Femur (tissue), 1 donor: Measurements from ENCODE around the gene ATF6B.
A peak's percentile ranks its signal among the peaks of the same experiment; 100 is the strongest.
"Not testable (repeated sequence)": the region's sequence is repeated elsewhere in the genome, so short reads cannot be mapped to it uniquely, and the experiment has no call there.

Experiments used
- DNase-seq: peaks from one replicate; pipeline ENCODE4 v3.0.0-alpha.2; 2017

Gene ATF6B

DNA sequence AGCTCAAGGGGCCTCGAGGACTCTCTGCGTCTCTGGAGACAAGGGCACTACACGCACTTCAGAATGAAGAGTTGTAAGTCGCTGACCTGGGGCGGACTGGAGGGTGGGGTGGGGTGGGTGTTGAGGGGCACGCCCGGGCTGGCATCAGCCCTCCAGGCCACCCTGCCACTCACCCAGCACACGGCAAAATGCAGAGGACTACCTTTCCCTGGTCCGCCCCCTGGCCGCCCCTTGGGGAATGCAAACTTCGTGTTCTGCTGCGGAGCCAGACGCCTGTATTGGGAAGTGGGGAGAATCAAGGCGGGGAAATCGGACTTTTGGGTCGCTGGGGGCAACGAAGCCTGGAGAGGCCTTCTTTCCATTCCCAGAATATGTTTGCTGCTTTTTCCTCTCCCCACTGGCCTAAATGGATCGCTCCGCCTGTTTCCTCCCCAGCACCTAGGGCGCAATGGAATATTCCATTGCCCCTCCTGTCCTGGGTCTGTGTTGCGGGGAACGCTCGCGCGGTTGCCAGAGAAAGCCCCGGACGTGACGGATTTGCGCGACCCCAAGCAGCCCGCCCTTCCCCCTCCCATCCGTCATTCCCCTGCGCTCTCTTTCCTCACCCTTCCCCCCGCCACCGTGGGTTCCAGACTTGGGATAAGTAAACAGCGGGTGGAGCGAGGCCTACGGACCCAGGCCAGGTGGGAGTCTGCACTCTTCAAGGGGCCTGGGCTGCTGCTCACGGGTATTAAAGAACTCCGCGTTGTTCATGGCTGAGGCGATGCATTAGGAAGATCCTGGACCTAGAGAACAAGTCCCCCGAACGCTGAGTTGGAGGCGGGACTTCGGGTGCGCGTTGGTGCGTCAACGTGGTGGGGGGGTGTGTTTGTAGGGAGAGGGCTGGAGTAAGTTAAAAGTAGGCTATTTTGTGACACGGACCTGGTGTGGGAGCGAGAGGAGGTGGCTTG, 25.8 kb upstream of the ATF6B start, which contains the start of gene PPT2:
TSS of gene PPT2 (plus strand) at position 578 of the 950 bp plus-strand sequence. CDS start 454 bp downstream, outside the sequence.
- DNase-seq, result peak; percentile 96

DNA sequence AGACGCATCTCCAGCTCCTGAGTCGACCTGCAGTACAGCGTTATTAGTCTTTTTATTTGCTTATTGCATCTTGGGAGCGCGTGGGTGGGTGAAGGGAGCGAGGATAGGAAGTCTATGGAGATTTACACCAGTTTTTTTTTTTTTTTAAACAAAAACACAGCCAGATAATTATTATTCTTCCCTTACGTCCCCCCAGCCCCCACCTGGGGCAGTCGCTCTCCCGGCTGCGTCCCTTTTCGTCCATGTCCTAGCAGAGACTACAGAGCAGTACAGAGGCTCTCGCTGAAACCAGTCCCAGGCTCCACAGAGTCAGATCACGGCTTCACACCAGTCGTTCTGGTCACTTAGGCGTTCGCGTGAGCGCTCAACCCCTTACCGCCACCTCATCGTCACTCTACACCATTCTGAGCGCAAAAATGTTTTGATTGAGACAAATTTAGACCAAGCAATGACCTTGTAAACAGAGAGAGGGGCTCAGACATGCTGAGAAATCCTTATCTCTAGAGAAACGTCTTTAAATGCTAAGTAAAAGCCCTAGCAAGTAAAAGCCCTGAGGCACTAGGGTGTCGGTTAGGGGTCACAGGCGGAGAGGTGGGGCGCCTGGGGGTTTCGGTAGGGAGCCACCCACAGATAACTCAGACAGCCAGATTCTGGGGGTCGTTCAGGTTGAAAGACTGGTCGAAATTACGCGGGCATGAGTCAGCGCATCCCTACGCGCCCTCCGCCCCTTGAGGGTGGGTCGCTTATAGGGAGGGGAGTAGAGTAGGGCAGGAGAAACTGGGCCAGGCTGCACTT, 24.9 kb upstream of the ATF6B start:
- DNase-seq, result peak; percentile 61

DNA sequence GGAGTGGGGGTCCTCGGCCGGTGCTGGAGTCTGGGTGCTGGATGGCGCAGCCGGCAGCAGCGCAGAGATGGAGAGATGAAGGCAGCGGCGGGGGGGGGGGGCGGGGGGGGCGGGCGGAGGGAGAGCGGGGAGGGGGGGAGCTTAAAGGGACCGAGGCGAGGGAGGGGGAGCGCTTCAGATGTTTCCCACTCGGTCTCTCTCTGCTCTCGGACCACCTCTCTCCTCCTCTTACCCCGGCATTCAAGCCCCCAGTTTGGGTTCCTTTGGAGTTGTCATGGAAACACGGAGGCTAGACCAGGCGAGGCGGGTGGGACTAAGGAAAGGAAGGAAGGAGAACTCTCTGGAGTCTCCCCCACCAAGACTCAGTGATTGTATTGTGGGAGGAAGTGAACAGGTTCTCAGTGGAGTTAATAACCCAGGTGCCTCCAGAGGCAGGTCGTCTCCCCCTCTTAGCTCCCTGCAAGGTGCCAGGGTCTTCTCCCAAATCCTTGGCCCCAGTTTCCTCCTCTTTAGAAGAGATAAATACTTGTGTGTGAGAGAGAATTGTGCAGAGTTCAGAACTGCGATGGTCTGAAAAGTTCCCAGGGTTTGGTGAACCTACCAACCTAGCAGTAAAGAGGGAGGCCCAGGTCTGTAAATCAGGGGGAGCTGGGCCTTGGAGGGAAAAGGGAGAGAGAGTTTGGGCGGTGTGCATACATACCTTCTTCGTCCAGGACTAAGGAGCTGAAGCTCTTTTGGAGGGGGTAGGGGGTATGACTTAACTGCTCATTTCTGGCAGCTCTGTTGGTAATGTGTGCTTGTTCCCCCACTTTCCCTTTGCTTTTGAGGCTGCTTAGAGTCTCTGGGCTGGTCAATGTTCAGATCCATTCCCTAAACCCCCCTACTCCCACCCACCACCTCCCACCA, 24.1 kb upstream of the ATF6B start, which contains the start of gene PRRT1:
TSS of gene PRRT1 (minus strand) at position 77 of the 906 bp plus-strand sequence. CDS start 112 bp downstream, outside the sequence.
- no peak for DNase-seq

DNA sequence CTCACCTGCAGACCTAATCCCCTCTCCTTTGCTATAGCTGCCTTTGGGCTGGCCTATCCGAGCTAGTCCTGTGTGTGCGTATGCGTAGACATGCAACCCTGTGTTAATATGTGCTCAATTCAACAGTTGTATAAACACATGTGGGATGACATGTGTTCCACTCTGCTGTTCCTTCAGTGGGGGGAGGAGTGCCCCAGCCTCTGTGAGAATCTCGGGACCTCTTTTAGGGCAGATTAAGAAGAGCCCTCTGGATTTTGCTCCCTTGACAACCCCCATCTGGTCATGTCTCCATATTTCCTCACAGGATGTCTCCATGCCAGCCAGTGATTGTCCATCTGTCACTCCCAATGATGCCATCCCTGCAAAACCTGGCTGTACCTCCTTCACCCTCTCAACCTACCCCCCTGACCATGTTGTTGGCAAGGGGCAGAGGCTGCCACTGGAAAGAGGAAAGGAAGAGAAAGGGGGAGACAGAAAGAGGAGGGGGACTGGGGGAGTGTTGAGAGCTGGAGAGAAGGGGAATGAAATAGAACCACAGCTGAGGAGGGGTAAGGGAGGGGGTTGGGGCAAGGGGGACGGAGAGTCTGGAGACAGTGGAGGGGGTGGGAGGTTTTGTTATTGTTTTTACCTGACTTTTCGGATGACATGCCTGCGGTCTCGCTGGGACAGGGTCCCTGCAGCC, 23.3 kb upstream of the ATF6B start:
- DNase-seq, result no peak

DNA sequence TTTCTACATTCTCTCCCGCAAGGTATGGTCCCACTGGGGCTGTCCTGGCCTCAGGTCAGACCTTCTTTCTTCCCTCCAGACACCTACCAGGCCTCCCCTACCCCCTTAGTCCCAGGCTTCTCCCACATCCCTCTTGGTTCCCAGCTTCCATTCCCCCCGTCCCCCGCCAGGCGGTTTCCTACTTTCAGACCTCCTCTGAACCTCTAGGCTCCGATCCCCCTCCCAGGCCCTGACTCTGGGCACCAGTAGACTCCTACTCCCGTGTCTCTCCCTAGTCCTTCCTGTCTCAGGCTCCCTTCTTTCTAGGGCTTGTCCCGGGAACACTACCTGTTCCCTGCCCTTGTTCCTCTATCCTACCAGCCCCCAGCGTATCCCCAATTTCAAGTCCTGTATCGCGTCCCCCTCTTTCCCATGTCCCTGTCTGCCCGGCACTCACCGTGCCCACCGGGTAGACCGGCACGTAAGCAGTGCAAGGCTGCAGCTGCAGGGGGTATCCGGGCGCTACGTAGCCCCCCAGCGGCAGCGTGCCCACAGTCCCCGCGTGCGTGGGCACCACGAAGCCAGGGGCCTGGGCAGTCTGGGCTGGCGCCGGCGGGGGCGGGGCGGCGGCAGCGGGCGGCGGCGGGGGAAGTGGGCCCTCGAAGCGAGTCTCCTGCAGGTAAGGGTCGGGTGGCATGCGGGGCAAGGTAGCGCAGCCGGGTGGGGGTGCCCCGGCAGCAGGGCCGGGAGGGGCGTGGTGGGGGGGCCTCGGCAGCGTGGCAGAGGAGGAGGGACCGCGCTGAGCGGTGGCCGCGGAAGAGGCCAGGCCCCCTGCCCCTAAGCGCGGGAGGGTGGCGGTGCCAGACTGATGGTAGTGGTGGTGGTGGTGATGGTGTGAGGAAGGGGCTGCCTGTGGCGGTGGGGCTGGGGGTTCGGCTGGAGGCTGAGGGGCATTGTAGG, 22.2 kb upstream of the ATF6B start:
- no peak for DNase-seq

DNA sequence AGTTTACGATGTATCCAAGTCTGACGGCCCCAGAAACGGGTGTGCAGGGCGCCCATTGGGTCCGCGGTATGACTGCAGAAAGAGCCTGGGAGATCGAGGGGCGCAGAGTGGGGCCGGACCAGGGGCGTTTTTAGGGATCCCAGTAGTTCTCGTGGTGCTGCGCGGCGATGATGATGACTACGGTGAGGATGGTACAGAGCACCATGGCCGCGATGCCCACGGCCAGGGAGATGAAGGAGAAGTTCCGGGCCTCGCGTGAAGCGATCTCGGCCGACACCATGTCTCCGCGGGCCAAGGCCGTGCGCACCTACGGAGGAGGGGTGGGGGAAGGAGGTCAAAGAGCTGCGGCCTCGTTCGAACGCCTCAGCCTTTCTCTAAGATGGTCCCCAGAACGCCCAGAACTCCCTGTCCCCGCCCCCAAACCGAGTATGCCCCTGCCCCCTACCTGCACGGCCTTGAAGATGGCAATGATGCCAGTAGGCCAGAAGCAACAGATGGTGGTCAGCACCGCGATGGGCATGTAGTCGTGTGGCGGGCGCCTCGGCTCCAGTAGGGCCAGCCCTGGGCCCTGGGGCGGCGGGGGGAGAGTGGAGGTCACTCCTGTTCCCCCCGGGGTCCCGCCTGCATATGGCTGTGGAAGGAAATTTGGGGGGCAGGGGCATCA, 21.2 kb upstream of the ATF6B start:
- no peak for DNase-seq

DNA sequence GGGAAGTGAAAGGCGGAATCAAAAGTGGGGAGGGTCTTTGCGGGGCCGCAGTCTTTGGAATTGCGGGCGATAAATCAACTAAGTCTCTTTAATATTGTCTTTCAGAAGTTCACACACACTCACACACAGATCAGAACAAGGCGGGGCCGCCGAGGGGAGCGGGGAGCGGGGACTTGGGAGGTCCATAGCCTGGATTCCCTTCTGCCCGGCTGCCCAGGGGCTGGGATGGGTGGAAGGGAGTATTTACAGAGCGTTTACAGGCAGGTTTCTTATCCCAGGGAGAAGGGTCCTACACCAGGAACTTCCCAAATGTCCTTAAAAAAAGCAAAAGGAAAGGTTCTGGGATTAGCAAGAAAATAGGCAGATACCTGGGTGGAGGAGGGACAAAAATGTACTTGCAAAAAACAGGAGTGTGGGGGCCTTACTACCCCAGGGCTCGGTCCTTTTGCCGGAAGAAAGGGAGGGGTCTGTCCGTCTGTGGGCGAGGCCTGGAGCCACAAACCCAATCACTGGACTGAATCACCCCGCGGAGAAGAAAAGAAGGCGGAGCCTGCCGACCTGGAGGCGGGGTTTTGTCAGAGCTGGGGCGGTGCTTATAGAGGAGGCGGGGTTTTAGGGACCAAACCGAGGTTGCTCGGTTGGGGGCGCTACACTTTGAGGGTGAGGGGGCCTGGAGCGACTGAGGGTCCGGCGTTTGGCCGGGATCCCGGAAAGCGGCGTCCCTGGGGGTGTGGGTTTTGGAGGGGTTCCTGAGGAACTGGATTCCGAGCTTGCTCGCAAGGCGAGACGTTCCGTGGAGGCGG, 20.4 kb upstream of the ATF6B start:
- DNase-seq, result peak; percentile 84

DNA sequence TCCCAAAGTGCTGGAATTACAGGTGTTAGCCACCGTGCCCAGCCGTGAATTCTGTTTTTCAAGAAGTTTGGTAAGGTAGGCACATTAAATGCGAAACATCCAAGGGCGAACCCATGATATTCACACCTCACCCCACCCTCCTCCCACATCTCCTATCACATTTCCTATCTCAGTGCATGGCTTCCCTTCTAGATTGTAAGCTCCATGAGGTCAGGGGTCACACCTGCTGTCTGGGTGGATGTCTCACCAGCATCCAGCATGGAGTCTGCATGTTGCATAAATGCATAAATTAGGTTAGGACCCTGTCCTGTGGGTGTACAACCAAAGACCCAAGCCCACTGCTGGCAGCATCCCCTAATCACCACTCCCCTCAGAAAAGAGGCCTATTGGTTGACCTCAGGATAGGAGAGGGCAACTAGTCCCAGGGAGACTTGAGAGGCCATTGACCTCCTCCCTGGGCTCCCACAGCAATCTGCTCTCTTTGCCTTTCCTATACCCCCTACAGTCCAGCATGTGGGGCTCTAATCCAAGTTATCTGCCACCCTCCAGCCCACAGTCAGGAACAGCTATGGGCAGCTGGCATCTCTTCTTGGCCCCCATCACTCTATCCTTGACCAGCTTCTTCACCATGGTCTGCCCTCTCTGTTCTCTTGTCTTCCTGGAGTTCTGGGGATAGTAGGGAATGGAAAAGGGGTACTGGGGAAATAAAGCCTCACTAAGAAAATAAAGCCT, 19.5 kb upstream of the ATF6B start:
- no peak for DNase-seq

DNA sequence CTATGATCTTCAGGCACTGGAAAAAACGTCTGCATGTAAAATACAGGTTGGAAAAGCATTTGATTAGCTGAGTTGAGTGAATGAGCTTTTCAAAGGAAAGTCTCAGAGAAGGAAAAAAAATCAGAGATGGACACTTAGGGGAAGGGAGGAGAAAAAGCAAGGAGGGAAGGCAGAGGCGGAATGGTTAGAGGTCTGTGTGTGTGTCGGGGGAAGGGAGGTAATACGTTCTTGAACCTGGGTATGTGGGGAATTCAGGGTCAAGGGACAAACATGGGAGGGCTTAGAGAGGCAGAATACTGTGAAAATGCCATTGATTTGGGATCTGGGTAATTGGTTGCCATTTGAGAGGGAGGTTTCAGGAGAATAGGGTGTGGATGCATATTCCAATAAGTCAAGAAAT, 18.6 kb upstream of the ATF6B start:
- no peak for DNase-seq

DNA sequence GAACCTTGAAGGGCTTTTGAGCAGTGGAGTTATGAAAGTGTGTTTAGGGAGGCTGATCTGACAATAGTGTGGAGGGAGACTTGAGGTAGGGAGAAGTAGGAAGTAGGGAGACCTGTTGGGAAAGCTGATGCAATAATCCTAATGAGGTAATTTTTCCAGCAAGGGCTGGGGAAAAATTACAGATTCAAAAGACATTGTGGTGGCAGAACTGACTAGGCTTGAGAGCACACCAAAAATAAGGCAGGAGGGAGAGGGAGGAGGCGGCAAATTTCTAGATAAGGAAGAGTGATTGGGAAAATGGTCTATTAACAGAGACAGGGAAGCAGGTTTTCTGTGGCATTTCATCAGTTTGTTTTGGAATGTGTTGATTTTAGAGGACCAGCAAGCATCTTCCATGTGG, 18.2 kb upstream of the ATF6B start:
- no peak for DNase-seq

DNA sequence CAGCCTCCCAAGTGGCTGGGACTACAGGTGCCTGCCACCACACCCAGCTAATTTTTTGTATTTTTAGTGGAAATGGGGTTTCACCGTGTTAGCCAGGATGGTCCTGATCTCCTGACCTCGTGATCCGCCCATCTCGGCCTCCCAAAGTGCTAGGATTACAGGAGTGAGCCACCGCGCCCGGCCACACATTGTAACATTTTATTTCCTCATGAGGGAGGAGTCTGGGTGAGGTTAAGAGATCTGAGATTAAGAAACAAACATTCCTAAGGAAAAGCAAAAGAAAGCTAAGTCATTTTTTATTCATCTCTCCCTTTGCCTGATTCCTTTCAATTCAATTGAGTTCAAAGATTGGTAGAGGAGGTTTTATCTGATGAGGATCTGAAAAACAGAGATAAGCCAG, 16.2 kb upstream of the ATF6B start:
- not testable (repeated sequence) for DNase-seq

DNA sequence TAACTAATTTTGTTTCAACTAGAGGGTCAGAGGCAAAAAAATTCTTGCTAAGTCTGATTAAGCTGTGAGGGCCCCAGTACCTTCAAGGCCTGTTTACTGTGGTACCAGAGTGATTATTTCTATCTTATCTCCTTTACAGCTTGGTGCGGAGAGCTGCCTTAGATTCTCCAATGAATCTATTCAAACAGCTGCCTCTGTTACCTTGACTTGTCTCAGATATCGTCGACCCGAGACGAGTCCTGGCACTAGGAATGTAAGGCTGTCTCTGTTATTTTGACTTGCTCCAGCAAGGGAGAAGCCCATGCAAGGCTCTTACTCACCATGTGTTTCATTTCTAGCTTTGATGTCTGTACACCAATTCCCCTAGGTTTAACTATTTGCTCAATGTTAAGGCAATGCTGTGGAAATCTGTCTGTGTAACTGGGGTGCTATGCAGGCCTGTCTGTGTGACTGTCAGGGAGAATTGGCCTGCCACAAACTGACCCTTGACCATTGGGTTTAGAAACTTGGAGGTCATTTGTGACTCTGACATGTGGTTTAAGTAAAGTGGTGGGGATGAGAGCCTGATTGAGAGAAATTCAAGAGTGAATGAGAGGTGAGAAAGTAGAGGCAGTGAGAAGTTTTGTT, 12.5 kb upstream of the ATF6B start:
- no peak for DNase-seq

DNA sequence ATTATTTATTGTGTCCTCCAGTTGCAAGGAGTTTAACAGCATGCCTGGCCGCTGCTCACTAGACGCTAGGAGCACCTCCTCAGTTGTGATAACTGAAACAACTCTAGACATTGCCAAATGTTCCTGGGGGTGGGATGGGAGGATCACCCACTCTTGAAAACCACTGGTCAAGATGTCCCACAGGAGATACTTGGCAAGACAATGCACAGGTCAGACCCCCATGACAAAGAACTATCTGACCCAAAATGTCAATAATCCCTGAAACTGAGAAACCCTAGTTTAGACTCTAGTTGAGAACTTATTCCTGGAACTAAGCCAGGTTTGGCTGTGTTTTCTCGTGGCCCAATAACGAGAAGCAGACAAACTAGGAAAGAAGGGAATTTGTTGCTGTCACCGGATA, 11.5 kb upstream of the ATF6B start:
- no peak for DNase-seq

DNA sequence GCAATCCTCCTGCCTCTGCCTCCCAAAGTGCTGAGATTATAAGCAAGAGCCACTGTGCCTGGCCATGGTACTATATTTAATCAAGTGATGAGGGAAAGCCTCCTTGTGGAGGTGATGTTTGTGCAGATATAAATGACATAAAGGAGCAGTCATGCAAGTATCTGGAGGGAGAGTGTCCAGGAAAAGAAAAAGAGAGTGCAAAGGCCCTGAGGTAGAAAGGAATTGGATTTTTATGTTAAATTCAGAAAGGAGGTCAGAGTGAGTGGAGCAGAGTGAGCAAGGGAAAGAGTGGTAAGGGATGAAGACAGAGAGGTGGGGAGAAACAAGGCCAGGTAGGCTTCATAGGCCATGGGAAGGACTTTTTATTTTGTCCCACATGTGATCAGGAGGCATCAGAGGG, 9.4 kb upstream of the ATF6B start:
- DNase-seq, result no peak

DNA sequence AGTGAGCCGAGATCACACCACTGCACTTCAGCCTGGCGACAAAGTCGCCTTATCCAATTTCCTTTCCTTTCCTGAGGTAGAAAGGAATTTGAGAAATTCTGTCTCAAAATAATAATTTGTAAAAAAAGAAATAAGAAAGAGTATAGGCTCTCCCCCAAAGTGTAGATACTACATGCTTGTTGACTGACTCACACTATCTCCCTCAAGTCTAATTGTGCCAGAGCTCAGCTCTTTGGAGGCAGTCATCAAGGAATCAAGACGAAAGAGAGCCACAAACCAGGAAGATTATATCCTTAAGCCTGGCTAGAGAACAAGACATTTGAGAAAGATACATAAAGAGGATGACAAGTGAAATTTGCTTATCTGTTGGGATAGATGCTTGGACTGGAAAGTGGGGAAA, 5.7 kb upstream of the ATF6B start:
- DNase-seq, result no peak

DNA sequence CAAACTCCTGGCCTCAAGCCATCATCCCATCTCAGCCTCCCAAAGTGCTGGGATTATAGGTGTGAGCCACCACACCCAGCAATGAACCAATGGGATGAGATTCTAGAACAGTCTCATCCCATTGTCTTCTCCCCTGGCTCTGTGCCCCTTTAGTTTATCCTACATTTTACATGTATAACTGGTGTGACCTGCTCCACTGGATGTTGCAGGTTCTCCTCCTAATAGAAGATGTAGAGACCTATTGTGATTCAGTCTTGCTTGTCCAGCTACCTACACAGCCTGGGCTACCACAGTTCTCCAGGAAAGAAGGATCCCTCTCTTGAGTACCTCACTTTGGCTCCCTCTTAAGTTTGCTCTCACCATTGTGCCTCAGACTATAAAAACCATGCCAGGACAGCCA, 4.1 kb upstream of the ATF6B start:
- no peak for DNase-seq

DNA sequence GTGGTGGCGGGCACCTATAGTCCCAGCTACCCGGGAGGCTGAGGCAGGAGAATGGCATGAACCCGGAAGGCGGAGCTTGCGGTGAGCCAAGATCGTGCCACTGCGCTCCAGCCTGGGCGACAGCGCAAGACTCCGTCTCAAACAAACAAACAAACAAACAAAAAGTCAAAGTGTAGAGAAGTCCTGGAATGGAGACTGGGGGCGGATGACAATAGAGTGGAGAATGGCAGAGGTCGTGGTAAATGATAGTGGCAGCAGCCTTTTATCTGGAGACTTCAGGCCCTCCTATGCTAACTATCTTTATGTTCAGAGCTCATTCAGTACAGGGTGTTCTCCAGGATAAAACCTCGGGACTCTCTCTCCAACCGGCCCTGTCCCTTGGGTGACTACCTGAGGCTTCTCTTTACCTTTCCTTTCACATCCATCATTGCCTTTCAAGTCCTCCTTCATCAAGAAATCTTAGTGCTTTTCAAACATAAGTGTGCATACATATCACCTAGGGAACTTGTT, 3.4 kb upstream of the ATF6B start:
- no peak for DNase-seq
